Thymus (tissue), 11 donors: ENCODE measurements around the gene FOXK2. TPM values are rescaled to one million over a fixed set of nuclear protein-coding genes. Genes with fewer than 3 reads are reported as not detected.

Experiments
- DNase-seq, 9 donors: peaks; one replicate each; pipeline ENCODE4 v3.0.0-alpha.2; 2013; ENCODE audit warnings: low spot score in 9 of 9, low read depth in 6 of 9, missing footprints in 1 of 9
- H3K27ac ChIP-seq, 2 donors: one replicate each; pipeline ENCODE4 v1.5.1; 2013; ENCODE audit warnings: control low read depth in 1 of 2, low read depth in 1 of 2, low read length in 1 of 2, mild to moderate bottlenecking in 1 of 2, moderate library complexity in 1 of 2
- H3K27me3 ChIP-seq, 2 donors: one replicate each; pipeline ENCODE4 v1.5.1; 2013; ENCODE audit warnings: low read length in 1 of 2; ENCODE audit not compliant: control insufficient read depth in 2 of 2, insufficient read depth in 1 of 2
- H3K36me3 ChIP-seq, 2 donors: one replicate each; pipeline ENCODE4 v1.5.1; 2013; ENCODE audit warnings: low read length in 1 of 2, mild to moderate bottlenecking in 1 of 2, moderate library complexity in 1 of 2; ENCODE audit not compliant: control insufficient read depth in 2 of 2, insufficient read depth in 2 of 2
- H3K4me1 ChIP-seq, 2 donors: one replicate each; pipeline ENCODE4 v1.5.1; 2013; ENCODE audit warnings: low read length in 2 of 2; ENCODE audit not compliant: control insufficient read depth in 2 of 2, insufficient read depth in 2 of 2
- H3K4me3 ChIP-seq, 2 donors: one replicate each; pipeline ENCODE4 v1.5.1; 2013; ENCODE audit warnings: low read length in 2 of 2, control low read depth in 1 of 2, mild to moderate bottlenecking in 1 of 2
- H3K9me3 ChIP-seq, 2 donors: one replicate each; pipeline ENCODE4 v1.5.1; 2013; ENCODE audit warnings: low read length in 1 of 2, mild to moderate bottlenecking in 1 of 2; ENCODE audit not compliant: control insufficient read depth in 2 of 2, insufficient read depth in 1 of 2
- WGBS: extraction: QIAGEN DNeasy Blood & Tissue Kit; methylation state at CpG from one replicate; pipeline ENCODE4 v1.1.7; 2013; 5-methylcytosine and 5-hydroxymethylcytosine counted together
- polyA plus RNA-seq: library from polyadenylated mRNA; stranded (reverse); fragments of 200-250 nt; gene quantifications from one replicate; pipeline ENCODE4 v1.2.3, GENCODE V29; 2013
- total RNA-seq: library from RNA; stranded (reverse); fragments of 120-200 nt; gene quantifications from one replicate; pipeline ENCODE4 v1.2.4, GENCODE V29; 2013
- donor health status: healthy.

Gene FOXK2
- total and polyA plus RNA-seq, 2 donors: 30.9 to 31.1 TPM

DNA sequence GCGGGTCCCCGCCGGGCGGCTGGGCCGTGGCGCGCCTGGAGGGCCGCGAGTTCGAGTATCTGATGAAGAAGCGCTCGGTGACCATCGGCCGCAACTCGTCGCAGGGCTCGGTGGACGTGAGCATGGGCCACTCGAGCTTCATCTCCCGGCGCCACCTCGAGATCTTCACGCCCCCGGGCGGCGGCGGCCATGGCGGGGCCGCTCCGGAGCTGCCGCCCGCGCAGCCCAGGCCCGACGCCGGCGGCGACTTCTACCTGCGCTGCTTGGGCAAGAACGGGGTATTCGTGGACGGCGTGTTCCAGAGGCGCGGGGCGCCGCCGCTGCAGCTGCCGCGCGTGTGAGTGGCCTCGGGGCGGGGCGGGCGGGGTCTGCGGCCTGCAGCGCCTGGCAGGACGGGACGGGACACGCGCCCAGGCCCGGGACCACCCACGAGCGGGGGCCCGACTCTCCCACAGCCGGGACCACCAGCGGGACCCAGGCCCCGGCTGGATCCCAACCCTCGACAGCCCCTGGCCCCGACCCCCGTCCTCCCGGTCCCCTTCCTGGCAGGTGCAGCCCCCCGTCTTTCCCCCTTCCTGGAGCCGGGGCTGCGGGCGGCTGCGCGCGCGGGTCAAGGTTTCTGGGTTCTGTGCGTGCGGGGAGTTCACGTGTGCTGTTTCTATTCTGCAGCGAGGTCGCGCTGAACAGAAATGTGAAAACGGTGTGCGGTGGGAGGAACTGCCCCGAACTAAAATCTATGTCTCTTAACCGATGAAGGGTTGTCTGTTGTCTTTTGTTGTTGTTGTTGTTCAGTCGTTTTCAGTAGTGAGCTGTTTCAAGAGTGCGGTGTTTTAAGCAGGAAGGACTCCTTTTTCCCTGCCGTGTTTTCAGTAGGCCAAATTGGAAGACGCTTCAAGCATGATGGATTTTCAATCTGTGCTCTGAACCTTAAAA, 705 bp downstream of the FOXK2 start:
- H3K27me3 ChIP-seq: no peaks in the 10 kb centered on the region
- H3K27ac ChIP-seq: peak overlapping the region; percentile 68 to 81
- peak overlapping the region; percentile 63 to 94 for H3K4me3 ChIP-seq
- H3K36me3 ChIP-seq: peaks cover 0 to 11% of the 10 kb centered on the region in 2 donors
- peak in 5 of 9 donors; percentile 27 to 63 (median 31) for DNase-seq
- H3K4me1 ChIP-seq: peaks cover 14 to 24% of the 10 kb centered on the region in 2 donors
- no peaks in the 10 kb centered on the region for H3K9me3 ChIP-seq
- WGBS: under 1% methylated on average over 94 of the region's 94 CpGs

DNA sequence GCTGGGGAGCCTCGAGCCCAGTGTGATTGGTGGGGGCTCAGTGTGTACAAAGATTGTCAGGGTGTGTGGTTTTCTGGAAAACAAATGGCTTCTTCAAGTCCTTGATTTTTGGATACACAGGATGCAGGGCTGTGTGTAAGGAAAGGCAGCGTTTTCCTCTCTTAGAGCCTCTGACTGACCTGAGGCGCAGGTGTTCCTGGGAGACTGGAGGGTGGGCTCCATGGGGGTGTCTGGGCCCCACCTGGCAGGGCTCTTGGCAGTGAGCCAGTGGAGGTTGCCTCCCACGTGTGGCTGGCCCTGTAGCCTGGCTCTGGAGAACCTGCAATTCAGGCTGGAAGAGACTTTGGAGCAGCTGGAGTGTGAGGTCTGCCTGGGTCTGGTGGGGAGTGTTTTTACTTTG, 5.0 kb downstream of the FOXK2 start:
- Histone ChIP-seq H3K4me3 (no peak overlapping the region), H3K36me3 (peaks cover 0 to 16% of the 10 kb centered on the region in 2 donors), H3K27me3 (no peaks in the 10 kb centered on the region), H3K9me3 (no peaks in the 10 kb centered on the region), H3K27ac (no peak overlapping the region), H3K4me1 (peaks cover 14 to 24% of the 10 kb centered on the region in 2 donors)
- 35% methylated on average over 4 of the region's 4 CpGs for WGBS
- DNase-seq: peak in 1 of 9 donors; percentile 22

DNA sequence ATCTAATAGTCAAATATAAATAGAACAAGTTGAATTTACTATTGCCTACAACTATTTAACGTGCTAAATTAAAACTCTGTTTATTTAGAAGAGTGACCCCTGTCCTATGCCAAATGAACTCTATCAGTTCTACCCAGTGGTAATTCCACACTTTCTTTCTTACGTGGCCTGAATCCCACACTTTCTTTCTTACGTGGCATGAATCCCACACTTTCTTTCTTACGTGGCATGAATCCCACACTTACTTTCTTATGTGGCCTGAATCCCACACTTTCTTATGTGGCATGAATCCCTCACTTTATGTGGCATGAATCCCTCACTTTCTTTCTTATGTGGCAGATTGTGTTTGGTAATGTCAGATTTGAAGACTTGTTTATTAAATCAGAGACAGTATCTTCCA, 6.2 kb downstream of the FOXK2 start:
- H3K27ac ChIP-seq: no peak overlapping the region
- peaks cover 0 to 16% of the 10 kb centered on the region in 2 donors for H3K36me3 ChIP-seq
- no peak overlapping the region for H3K4me3 ChIP-seq
- no peaks in the 10 kb centered on the region for H3K9me3 ChIP-seq
- H3K4me1 ChIP-seq: peaks cover 14 to 24% of the 10 kb centered on the region in 2 donors
- no peak for DNase-seq
- H3K27me3 ChIP-seq: no peaks in the 10 kb centered on the region
- 91% methylated on average over 4 of the region's 4 CpGs for WGBS

DNA sequence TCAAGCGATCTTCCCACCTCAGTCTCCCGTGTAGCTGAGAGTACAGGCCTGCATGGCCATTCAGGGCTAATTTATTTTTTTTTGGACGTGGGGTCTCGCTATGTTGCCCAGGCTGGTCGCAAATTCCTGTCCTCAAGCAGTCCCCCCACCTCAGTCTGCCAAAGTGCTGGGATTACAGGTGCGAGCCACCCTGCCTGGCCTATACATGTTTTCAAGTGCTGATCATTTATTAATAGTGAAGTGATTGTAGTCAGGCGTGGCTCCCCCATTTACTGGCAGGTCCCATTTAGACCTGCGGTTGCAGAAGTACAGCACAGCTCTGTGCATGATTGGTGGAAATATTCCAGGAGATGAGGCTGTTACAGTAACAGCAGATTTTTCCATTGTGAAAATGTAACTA, 8.4 kb downstream of the FOXK2 start:
- Histone ChIP-seq H3K4me1 (peaks cover 7 to 19% of the 10 kb centered on the region in 2 donors), H3K27ac (no peak overlapping the region), H3K27me3 (no peaks in the 10 kb centered on the region), H3K36me3 (peaks cover 0 to 16% of the 10 kb centered on the region in 2 donors), H3K9me3 (no peaks in the 10 kb centered on the region), H3K4me3 (no peak overlapping the region)
- WGBS: 93% methylated on average over 8 of the region's 8 CpGs
- no peak for DNase-seq

DNA sequence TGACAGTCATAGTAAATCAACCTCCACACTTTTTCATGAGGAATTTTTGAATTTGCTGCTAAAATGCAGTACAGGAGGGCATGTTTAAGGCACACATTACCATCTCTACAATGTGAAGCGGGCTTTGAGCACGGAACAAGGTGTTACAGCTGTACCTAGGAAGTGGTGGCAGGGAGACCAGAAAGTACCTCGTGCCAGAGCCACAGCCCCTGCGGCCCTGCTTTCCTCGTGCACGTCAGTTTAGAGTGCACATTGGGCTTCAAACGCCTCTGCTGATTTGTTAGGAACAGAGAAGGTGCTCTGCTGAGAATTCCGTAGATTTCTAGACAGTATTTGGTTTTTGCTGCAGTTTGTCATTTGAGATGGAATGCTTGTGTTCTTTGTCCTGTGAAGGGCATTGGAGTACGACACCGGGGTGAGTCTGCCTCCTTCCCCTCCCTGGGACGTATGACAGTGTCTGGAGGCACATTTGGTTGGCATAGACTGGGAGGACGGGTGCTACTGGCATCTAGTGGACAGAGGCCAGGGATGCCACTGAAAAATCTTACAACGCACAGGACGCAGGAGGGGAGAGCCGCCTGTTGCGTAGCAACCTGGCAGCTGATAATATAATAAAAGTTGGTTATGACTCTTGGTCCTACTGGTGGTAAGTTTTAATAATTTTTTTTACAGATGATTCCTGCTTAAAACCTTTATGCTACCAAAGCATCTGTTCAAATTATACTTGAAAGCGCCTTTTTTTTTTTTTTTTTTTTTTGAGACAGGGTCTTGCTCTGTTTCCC, 9.1 kb downstream of the FOXK2 start:
- Histone ChIP-seq H3K27me3 (no peaks in the 10 kb centered on the region), H3K36me3 (peaks cover 0 to 18% of the 10 kb centered on the region in 2 donors), H3K4me3 (no peak overlapping the region), H3K27ac (peak overlapping the region in 1 of 2 donors; percentile 49), H3K4me1 (peaks cover 7 to 20% of the 10 kb centered on the region in 2 donors), H3K9me3 (no peaks in the 10 kb centered on the region)
- no peak for DNase-seq
- 86% methylated on average over 17 of the region's 17 CpGs for WGBS

DNA sequence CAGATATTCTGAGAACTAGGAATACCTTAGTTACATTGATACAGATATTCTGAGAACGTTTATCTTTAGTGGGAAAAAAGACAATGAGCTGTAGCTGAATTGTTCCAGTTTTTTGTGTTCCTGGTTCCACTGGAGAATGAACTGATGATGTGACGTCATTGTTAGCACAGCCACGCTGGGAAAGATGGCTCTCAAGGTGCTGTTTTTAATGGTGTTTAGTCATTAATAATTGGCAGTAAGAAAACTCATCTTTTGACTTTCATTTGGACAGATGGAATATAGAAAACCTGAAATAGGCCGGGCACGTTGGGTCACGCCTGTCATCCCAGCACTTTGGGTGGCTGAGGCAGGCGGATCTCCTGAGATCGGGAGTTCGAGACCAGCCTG, 10.4 kb downstream of the FOXK2 start:
- Histone ChIP-seq H3K4me1 (peaks cover under 1 to 24% of the 10 kb centered on the region in 2 donors), H3K9me3 (no peaks in the 10 kb centered on the region), H3K27me3 (no peaks in the 10 kb centered on the region), H3K36me3 (peaks cover 0 to 12% of the 10 kb centered on the region in 2 donors), H3K27ac (no peak overlapping the region), H3K4me3 (no peak overlapping the region)
- WGBS: 95% methylated on average over 9 of the region's 9 CpGs
- DNase-seq: no peak

DNA sequence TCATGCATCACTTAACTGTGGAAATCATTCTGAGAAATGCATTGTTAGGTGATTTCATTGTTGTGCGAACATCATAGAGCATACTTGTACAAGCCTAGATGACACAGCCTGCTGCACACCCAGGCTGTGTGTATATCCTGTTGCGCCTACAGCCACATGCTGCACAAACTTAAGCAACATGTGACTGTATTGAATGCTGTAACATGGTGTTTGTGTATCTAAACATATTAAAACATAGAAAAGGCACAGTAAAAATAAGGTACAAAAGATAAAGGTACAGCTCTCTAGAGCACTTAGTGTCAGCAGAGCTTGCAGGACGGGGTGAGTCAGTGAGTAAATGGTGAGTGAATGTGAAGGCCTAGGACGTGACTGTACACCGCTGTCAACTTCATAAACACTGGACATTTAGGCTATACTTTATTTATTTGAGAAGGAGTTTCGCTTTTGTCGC, 11.9 kb downstream of the FOXK2 start:
- H3K27me3 ChIP-seq: no peaks in the 10 kb centered on the region
- H3K9me3 ChIP-seq: no peaks in the 10 kb centered on the region
- H3K4me3 ChIP-seq: no peak overlapping the region
- WGBS: 96% methylated on average over 7 of the region's 7 CpGs
- no peak for DNase-seq
- peaks cover 4 to 32% of the 10 kb centered on the region in 2 donors for H3K4me1 ChIP-seq
- no peak overlapping the region for H3K27ac ChIP-seq
- H3K36me3 ChIP-seq: peaks cover 0 to 7% of the 10 kb centered on the region in 2 donors

DNA sequence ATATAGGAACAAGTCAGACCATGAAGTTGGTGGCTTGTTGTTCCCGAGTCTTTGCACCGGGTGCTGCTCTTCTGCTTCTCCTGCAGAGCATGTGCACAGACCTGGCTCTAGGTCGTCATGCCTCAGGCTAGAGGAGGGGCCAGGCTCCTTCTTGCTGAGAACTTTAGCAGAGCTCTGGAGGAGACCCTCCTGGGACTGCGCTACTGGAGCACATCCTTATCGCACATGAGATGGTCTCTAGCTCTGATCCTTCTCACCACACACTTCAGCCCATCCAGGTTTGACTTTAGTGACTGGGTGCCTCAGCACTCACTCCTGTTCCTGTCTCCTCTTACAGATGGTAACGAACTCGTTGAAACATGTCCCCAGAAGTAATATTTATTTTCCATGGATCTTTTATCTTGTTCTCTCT, 14.9 kb downstream of the FOXK2 start:
- WGBS: 90% methylated on average over 7 of the region's 7 CpGs
- Histone ChIP-seq H3K4me1 (peaks cover 4 to 33% of the 10 kb centered on the region in 2 donors), H3K27ac (no peak overlapping the region)

More for the DNA sequence above, 14.9 kb downstream of the FOXK2 start:
- no peaks in the 10 kb centered on the region for H3K27me3 ChIP-seq
- H3K9me3 ChIP-seq: no peaks in the 10 kb centered on the region
- peaks cover 0 to 7% of the 10 kb centered on the region in 2 donors for H3K36me3 ChIP-seq
- DNase-seq: no peak
- H3K4me3 ChIP-seq: no peak overlapping the region
